ENCODE data around the gene TRAF3.

TRAF3 gene

DNA sequence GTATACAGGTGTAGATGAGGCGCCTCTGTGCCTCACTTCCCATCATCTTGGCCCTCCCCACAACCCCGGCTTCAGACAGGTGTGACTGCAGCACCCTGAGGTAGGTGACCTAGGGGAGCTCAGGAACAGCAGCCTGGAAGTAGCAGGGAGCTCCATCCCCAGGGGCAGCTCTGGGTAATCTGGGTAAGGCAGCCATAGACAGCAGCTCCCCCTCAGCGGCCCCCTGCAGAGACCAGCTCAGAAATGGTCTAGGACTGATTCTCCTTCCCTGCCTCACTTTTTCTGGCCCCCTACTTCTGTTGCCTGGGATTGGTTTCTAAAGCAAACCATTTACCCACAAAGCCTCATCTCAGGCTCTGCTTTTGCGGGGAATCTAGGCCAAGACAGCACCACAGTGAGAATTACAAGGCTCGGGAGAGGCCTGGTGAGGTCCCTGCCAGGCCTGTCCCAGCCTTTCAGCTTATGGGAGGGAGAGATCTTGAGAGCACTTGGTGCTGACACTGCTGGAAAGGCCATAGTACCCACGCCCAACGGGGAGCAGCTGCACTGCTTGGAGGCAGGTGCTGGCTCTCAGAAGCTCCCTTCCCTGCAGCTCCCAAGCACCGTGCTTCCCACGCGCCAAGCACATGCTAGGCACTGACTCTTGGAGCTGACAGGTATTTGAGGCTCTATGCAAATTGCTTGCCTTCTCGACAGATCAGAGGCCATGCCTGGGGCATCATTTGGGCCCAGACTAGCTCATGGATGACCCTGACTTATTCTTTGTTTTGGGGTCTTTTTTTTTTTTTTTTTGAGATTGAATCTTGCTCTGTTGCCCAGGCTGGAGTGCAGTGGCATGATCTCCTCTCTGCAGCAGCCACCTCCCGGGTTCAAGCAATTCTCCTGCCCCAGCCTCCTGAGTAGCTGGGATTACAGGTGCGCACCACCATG, 45.1 kb upstream of the TRAF3 start:
- DNase-seq (ENCODE audit: low read depth): no peak
- no peak overlapping the region for H3K4me3 ChIP-seq (ENCODE audit: low read length)
- TF ChIP-seq, protein P1, sequence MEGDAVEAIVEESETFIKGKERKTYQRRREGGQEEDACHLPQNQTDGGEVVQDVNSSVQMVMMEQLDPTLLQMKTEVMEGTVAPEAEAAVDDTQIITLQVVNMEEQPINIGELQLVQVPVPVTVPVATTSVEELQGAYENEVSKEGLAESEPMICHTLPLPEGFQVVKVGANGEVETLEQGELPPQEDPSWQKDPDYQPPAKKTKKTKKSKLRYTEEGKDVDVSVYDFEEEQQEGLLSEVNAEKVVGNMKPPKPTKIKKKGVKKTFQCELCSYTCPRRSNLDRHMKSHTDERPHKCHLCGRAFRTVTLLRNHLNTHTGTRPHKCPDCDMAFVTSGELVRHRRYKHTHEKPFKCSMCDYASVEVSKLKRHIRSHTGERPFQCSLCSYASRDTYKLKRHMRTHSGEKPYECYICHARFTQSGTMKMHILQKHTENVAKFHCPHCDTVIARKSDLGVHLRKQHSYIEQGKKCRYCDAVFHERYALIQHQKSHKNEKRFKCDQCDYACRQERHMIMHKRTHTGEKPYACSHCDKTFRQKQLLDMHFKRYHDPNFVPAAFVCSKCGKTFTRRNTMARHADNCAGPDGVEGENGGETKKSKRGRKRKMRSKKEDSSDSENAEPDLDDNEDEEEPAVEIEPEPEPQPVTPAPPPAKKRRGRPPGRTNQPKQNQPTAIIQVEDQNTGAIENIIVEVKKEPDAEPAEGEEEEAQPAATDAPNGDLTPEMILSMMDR (conservative IDR thresholded peaks at IDR 0.05; ENCODE audit: low read depth, low read length): no peak

DNA sequence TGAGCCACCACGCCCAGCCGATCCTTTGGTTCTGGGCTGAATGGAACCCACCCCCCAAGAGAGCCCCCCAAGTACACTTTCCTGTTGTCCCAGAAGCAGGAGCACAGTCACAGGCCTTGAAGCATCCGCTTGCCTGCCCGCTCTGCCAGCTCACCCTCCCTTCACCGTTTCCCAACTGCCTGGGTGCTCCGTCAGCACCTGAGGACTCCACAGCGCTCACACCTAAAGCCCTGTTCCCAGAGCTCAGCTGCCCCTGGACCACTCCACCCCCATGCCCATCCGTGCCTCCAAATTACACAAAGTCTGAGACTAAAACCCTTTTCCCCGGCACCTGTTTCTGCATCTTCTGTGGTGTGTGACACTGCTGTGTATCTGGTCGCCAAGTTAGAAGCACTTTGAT, 44.3 kb upstream of the TRAF3 start:
- TF ChIP-seq, protein P1 (conservative IDR thresholded peaks at IDR 0.05; ENCODE audit: low read depth, low read length): no peak
- no peak for DNase-seq (ENCODE audit: low read depth)

DNA sequence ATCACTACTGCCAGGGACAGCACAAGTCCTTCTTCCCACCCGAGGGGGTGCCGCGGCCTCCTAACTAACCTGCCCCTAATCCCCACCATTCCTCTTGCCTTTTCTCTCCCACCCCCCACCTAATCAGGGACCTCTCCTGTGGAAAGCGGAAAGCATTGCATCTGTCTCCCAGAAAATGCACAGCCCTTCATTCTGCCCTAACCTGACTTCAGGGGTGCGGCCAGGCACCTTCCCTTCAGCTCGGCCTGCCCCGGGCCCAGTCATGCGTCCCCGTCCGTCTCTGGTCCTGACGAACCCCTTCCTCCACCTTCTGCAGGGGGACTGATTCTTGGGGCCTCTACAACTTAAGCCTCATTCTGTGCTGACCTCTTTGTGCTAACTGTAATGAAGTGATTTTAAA, 43.9 kb upstream of the TRAF3 start:
- TF ChIP-seq, protein P1 (conservative IDR thresholded peaks at IDR 0.05; ENCODE audit: low read depth, low read length): no peak
- H3K4me3 ChIP-seq (ENCODE audit: low read length): no peak overlapping the region

More for the DNA sequence above, 44.3 kb upstream of the TRAF3 start:
- no peak overlapping the region for H3K4me3 ChIP-seq (ENCODE audit: low read length)

DNA sequence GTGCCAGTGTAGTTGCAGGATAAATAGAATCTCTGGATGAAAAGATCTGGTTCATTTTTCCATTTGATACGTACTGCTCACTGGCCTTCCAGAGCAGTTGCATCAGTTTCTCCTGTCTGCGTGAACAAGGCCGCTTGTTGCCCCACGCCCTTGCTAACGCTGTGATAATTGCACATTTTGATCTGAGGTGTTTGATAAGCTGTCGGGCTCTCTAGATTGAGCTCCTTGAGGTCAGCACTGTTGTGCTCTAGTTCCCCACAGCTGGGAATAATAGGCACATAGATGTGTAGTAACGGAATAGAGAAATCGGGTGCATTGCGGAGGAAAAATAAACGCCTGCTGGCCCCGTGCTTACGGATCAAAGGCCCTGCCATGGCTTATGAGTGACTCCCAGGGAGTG, 42.8 kb upstream of the TRAF3 start:
- no peak for DNase-seq (ENCODE audit: low read depth)
- TF ChIP-seq, protein P1 (conservative IDR thresholded peaks at IDR 0.05; ENCODE audit: low read depth, low read length): no peak
- H3K4me3 ChIP-seq (ENCODE audit: low read length): no peak overlapping the region

More for the DNA sequence above, 43.9 kb upstream of the TRAF3 start:
- no peak for DNase-seq (ENCODE audit: low read depth)

DNA sequence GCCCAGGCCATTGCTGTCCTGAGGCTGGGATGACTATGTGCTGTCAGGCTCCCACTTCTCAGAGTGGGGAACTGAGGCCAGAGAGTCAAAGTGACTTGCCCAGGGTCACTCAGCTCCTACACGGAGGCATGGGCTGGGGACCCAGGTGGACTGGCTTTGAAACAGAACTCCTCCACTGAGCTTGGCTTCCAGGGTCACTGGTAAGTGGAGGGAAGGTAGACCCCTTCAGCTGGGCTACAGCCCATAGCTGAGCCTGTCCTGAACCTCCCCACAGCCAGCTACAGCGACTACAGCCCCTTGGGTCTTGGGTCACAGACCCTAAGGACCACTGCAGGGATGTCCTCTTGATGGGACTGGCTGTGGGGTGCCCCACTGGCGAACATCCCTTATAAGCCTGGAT, 40.3 kb upstream of the TRAF3 start:
- H3K4me3 ChIP-seq (ENCODE audit: low read length): no peak overlapping the region
- TF ChIP-seq, protein P1 (conservative IDR thresholded peaks at IDR 0.05; ENCODE audit: low read depth, low read length): no peak
- no peak for DNase-seq (ENCODE audit: low read depth)

DNA sequence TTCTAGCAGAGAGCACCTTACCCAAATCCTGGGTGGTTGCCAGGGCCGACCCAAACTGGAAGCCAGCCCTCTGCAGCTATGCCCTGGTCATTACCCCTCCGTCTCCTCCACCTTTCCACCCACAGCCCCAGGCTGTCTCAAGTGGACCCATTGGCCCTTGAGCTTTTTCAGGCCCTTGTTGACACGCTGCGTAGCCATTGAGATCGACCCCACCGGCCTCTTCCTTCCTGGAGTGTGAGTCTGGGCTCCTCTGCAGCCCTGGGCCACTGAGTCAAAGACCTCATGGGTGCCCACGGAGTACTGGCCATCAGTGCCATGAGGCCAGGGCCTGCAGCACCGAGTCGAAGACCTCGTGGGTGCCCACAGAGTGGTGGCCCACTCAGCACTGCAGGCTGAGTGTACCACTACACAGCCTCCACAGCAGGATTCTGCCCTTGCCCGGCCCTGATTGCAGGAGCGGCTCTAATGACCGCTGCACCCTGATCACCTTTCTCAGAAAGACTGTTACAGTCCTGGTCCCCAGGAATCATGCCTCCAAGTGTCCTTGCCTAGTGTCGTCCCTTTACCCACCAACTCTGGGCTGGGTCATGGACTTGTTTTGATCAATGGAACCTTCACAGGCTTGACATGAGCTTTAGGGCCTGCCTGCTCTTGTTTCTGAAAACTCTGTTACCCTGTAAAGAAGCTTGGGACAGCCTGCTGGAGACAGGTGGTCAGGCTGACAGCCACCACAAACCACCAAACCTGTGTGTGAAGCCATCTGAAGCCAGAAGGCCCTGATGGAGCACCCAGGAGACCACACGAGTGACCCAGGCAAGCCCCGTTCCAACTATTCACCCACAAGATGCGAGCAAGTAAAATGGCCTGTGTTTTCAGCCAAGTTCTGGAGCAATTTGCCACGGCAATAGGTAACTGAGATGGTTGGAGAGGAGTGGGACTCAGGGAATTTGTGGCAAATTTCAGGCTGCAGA, 39.6 kb upstream of the TRAF3 start:
- no peak overlapping the region for H3K4me3 ChIP-seq (ENCODE audit: low read length)
- DNase-seq (ENCODE audit: low read depth): no peak
- TF ChIP-seq, protein P1 (conservative IDR thresholded peaks at IDR 0.05; ENCODE audit: low read depth, low read length): no peak

Data from retinal pigment epithelial cell (primary cell).